K562 (cell line): ENCODE results near the gene MRGPRF. TPM values are rescaled to one million over a fixed set of nuclear protein-coding genes. Genes with fewer than 3 reads are reported as not detected.

Source experiments
- ATAC-seq: fragments of 200-7000 bp; cut with Tn5 transposase; 3 replicates; pipeline ENCODE4 v1.9.1; 2020; ENCODE audit warnings: moderate library complexity
- BruUV-seq: library from RNA; stranded (reverse); fragments of 400-500 nt; replicated peaks from 2 replicates; lab custom pipeline; 2021; lab: Mats Ljungman, UMichigan
- CTCF ChIA-PET: fragments of 300-600 bp; formaldehyde crosslinking; extraction: SDS; loops from one replicate; lab custom pipeline; 2021; ENCODE audit warnings: low intra/inter-chr PET ratio; lab: Yijun Ruan, JAX
- POLR2A ChIA-PET: fragments of 300-600, 350-650 bp; sonication (Branson Sonifier 250); formaldehyde crosslinking; extraction: SDS; loops from one replicate; lab custom pipeline; 2021; ENCODE audit warnings: antibody characterized with exemption, inconsistent platforms; lab: Yijun Ruan, JAX
- DNase-seq, 4 experiments: peaks; one replicate each; pipeline versions ENCODE4 v3.0.0 to v3.0.0-alpha.2; 2011 to 2018; ENCODE audit warnings: low spot score in 3 of 4, mixed read lengths in 3 of 4; ENCODE audit errors: extremely low read depth in 1 of 4
- FAIRE-seq: peaks from 2 replicates; lab custom pipeline; 2011; peaks lifted over from hg19 to GRCh38; lab: Jason Lieb, UNC
- H2AFZ ChIP-seq: 2 replicates; pipeline ENCODE4 v1.6.0; 2011; ENCODE audit warnings: low read depth, low read length, control low read depth, inconsistent platforms
- H3K27ac ChIP-seq: fragments of 200-600 bp; 3 replicates; pipeline ENCODE4 v1.8.0; 2011; ENCODE audit warnings: low read depth, mild to moderate bottlenecking, control low read depth, inconsistent platforms, low read length, moderate library complexity, mixed read lengths; ENCODE audit errors: extremely low read depth
- H3K27me3 ChIP-seq, 2 experiments: fragments of 300-600 bp in 1 of 2; 2 replicates in 1 of 2; 3 replicates in 1 of 2; pipeline versions ENCODE4 v1.6.0 to v1.8.0; 2011; ENCODE audit warnings: inconsistent platforms in 2 of 2, low read length in 2 of 2, mild to moderate bottlenecking in 1 of 2, mixed read lengths in 1 of 2, moderate library complexity in 1 of 2; ENCODE audit not compliant: control insufficient read depth in 2 of 2, insufficient read depth in 2 of 2
- H3K36me3 ChIP-seq: fragments of 300-600 bp; 3 replicates; pipeline ENCODE4 v1.8.0; 2011; ENCODE audit warnings: mild to moderate bottlenecking, low read length, inconsistent platforms; ENCODE audit not compliant: control insufficient read depth, insufficient read depth
- H3K4me1 ChIP-seq, 2 experiments: fragments of 200-600 bp in 1 of 2; replicated peaks in 1 of 2; 2 replicates in 1 of 2; 3 replicates in 1 of 2; pipeline versions ENCODE4 v1.5.1 to v1.8.0; 2011; ENCODE audit warnings: inconsistent platforms in 2 of 2, low read length in 2 of 2, mild to moderate bottlenecking in 1 of 2, mixed read lengths in 1 of 2, moderate library complexity in 1 of 2; ENCODE audit not compliant: control insufficient read depth in 2 of 2, insufficient read depth in 2 of 2
- H3K4me2 ChIP-seq: 2 replicates; pipeline ENCODE4 v1.6.1; 2011; ENCODE audit warnings: low read length, control low read depth, inconsistent platforms, mixed read lengths; ENCODE audit not compliant: insufficient read depth
- H3K4me3 ChIP-seq: fragments of 200-600 bp; sonication (generic), shearing (Covaris generic); 2 replicates; pipeline ENCODE4 v1.5.1; 2016; ENCODE audit warnings: control low read depth, inconsistent platforms
- H3K79me2 ChIP-seq: fragments of 200-600 bp; 3 replicates; pipeline ENCODE4 v1.8.0; 2011; ENCODE audit warnings: low read length, inconsistent platforms; ENCODE audit not compliant: control insufficient read depth, insufficient read depth
- H3K9ac ChIP-seq, 2 experiments: 2 replicates each; pipeline versions ENCODE4 v1.6.0 to v1.6.1; 2011; ENCODE audit warnings: low read depth in 2 of 2, low read length in 2 of 2, control low read depth in 1 of 2, inconsistent platforms in 1 of 2, mild to moderate bottlenecking in 1 of 2, mixed read lengths in 1 of 2; ENCODE audit not compliant: insufficient read depth in 1 of 2
- H3K9me1 ChIP-seq: one replicate; pipeline ENCODE4 v1.6.0; 2011; ENCODE audit warnings: inconsistent platforms, mild to moderate bottlenecking, low read length, moderate library complexity; ENCODE audit not compliant: control insufficient read depth, insufficient read depth
- H3K9me3 ChIP-seq: replicated peaks from 2 replicates; pipeline ENCODE4 v1.5.1; 2011; ENCODE audit warnings: low read depth, low read length, inconsistent platforms; ENCODE audit not compliant: control insufficient read depth, insufficient read depth
- H4K20me1 ChIP-seq: replicated peaks from 2 replicates; pipeline ENCODE4 v1.6.1; 2011; ENCODE audit warnings: low read length, inconsistent platforms, mixed read lengths; ENCODE audit not compliant: control insufficient read depth, insufficient read depth
- CSDE1 ChIP-seq, 2 experiments: fragments of 450-650 bp; IDR thresholded peaks; 2 replicates each; pipeline ENCODE4 v1.6.1; 2016; ENCODE audit warnings: mild to moderate bottlenecking in 1 of 2
- DNMT1 ChIP-seq: fragments of 450-650 bp; IDR thresholded peaks from 2 replicates; pipeline ENCODE4 v1.6.1; 2016; ENCODE audit warnings: antibody characterized with exemption, mild to moderate bottlenecking
- NCOA2 ChIP-seq, 2 experiments: fragments of 450-650 bp; IDR thresholded peaks; 2 replicates each; pipeline ENCODE4 v1.6.1; 2018; ENCODE audit warnings: mild to moderate bottlenecking in 2 of 2, moderate library complexity in 1 of 2; ENCODE audit not compliant: partially characterized antibody in 2 of 2
- PHF21A ChIP-seq: fragments of 450-650 bp; IDR thresholded peaks from 2 replicates; pipeline ENCODE4 v1.6.1; 2017; ENCODE audit warnings: low read depth, borderline replicate concordance
- SMC3 ChIP-seq: conservative IDR thresholded peaks from 2 replicates; pipeline ENCODE4 v1.6.1; 2011; ENCODE audit warnings: low read depth, low read length, improper control_type of control experiment; ENCODE audit not compliant: insufficient read depth
- U2AF1 ChIP-seq: fragments of 200-400 bp; formaldehyde crosslinking; optimal IDR thresholded peaks from 2 replicates; pipeline ENCODE3; 2017; ENCODE audit warnings: mild to moderate bottlenecking, low read depth, low read length, moderate library complexity
- YBX1 ChIP-seq: fragments of 450-650 bp; IDR thresholded peaks from 2 replicates; pipeline ENCODE4 v1.7.1; 2016; ENCODE audit warnings: mild to moderate bottlenecking
- ZNF253 ChIP-seq: fragments of 250-450 bp; sonication (Bioruptor Pico); conservative IDR thresholded peaks from 2 replicates; pipeline ENCODE4 v1.6.1; 2021; ENCODE audit warnings: mild to moderate bottlenecking
- ZNF263 ChIP-seq: sonication (generic); formaldehyde crosslinking; IDR thresholded peaks from 2 replicates; pipeline ENCODE4 v1.8.0; 2022; ENCODE audit warnings: mild to moderate bottlenecking, missing genetic modification reagents, borderline replicate concordance
- ZNF41 ChIP-seq: fragments of 250-450 bp; sonication (Bioruptor Pico); conservative IDR thresholded peaks from 2 replicates; pipeline ENCODE4 v1.4.0; 2020; ENCODE audit warnings: mild to moderate bottlenecking
- ZNF695 ChIP-seq: fragments of 450-650 bp; formaldehyde crosslinking; IDR thresholded peaks from 2 replicates; pipeline ENCODE4 v1.4.0; 2020; ENCODE audit warnings: mild to moderate bottlenecking, moderate library complexity
- WGBS: fragments of 100-300 bp; shearing (Covaris generic); methylation state at CpG from one replicate; pipeline ENCODE4 v1.1.6; 2016; ENCODE audit warnings: low coverage, mixed read lengths; ENCODE audit not compliant: insufficient coverage; ENCODE audit errors: missing lambda C conversion rate; 5-methylcytosine and 5-hydroxymethylcytosine counted together
- in situ Hi-C: fragments of 300-500 bp; cut with MboI; formaldehyde crosslinking; loops from 4 replicates; pipeline ENCODE4 v1.15.0; 2018; ENCODE audit warnings: inconsistent platforms, mixed read lengths
- intact Hi-C: fragments of 100-400 bp; cut with micrococcal nuclease; formaldehyde crosslinking; loops from 2 replicates; pipeline ENCODE4 v1.14.2; 2022
- polyA plus RNA-seq, 8 experiments: library from polyadenylated mRNA; depleted of rRNA in 4 of 8; stranded (reverse) in 5 of 8; unstranded in 3 of 8; fragments of >200 nt; fragmentation: Nextera tagmentation in 2 of 8; fragmentation: Illumina TruSeq in 1 of 8; extraction: Ambion mirVana in 2 of 8; extraction: Trizol in 1 of 8; gene quantifications; 2 replicates each; pipeline versions ENCODE4 v1.2.1 to v1.2.3, GENCODE V29; 2011 to 2014; ENCODE audit warnings: inconsistent platforms in 1 of 8, missing spikeins in 1 of 8
- total RNA-seq, 7 experiments: library from RNA; depleted of rRNA in 6 of 7; stranded (reverse); fragments of >200 nt in 6 of 7; fragmentation: Illumina TruSeq in 2 of 7; extraction: Trizol in 2 of 7; gene quantifications; 2 replicates each; pipeline versions ENCODE4 v1.2.1 to v1.2.3, GENCODE V29; 2011 to 2021; ENCODE audit warnings: low replicate concordance in 1 of 7
- TF ChIP-seq, protein P1 (sequence below): sonication (generic); formaldehyde crosslinking; IDR thresholded peaks from 2 replicates; pipeline ENCODE4 v1.4.0; 2020; ENCODE audit warnings: mild to moderate bottlenecking, missing genetic modification reagents
- TF ChIP-seq, protein P2 (sequence below): fragments of 150-350 bp; conservative IDR thresholded peaks from 2 replicates; pipeline ENCODE4 v1.6.1; 2014; ENCODE audit warnings: low read length
- TF ChIP-seq, protein P3 (sequence below): sonication (generic); formaldehyde crosslinking; IDR thresholded peaks from 2 replicates; pipeline ENCODE4 v1.8.1; 2022; ENCODE audit warnings: missing genetic modification reagents

The MRGPRF gene
- total and polyA plus RNA-seq, 9 of the 15 experiments (the other 6 are each of a cell fraction or from before 2014, with no cell fraction given) = not detected

DNA sequence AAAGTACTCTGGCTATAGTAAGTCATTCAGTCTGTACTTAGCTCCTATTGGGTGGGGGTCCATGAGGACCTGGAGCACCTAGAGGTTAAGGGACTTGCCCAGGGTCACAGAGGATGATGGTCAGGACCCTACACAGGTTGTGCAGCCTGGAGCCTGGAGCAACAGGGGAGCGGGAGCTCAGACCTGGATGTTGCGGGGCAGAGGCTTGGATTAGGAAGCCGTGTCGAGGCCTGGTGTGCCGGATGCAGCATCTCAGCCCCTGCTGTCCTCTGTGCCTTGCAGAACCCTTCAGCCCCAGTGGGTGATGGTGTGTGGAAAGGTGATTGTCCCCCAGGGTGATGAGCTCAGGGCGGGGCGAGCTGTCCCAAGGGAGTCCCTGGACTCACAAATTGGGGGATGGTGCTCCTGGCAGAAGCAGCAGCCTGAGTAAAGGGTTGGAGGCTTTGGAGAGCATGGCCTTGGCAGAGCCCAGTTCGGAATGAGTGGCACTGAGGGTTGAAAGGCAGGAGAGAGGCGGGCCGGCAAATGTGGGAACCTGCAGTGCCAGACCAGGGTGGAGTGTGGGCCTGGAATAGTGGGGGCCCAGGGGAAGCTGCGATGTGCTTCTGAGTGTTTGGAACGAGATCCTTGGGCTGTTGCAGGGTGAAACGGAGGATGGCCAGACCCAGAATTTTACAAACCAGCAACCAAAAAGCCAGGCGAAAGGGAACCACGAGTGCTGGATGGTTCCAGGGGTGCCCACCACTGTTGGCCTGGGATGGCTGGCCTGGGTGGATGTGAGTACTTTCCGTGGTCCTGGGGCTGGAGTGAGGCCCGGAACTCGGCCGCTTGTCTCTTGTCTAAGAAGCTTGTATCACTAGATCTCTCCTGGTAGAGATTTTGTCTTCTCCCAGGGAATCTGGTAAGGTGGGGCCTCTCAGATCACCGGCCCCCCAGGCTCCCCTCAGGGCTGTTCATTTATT is 38.6 kb upstream of the MRGPRF start:
- H3K27ac ChIP-seq = no peak overlapping the region
- H3K36me3 ChIP-seq = no peaks in the 10 kb centered on the region; the same call in 2 of the 3 replicates
- peaks cover 12% of the 10 kb centered on the region for H3K79me2 ChIP-seq
- BruUV-seq = no TSS peak
- 76% methylated on average over 19 of the region's 20 CpGs for WGBS
- no peaks in the 10 kb centered on the region for H3K9me3 ChIP-seq
- peaks cover 7 to 39% of the 10 kb centered on the region in 2 experiments; a peak in 4 of 5 replicates for H3K4me1 ChIP-seq
- in situ Hi-C loops (no loop called here), intact Hi-C loops (no loop called here)
- H4K20me1 ChIP-seq = peaks cover 8% of the 10 kb centered on the region; the same call in 1 of the 2 replicates
- DNase-seq = no peak
- POLR2A ChIA-PET = interaction anchor here (0.6 to 1.1 kb wide), 4 partner anchors 13 to 896 kb away, joined by 3 read pairs; no protein-coding TSS in a partner anchor
- H3K9ac ChIP-seq = peak overlapping the region in 1 of 2 experiments; percentile 58; a peak in 2 of 4 replicates
- no peak overlapping the region for H3K4me3 ChIP-seq
- CTCF ChIA-PET = no interaction called here
- H2AFZ ChIP-seq = no peak overlapping the region
- FAIRE-seq = no peak
- H3K27me3 ChIP-seq = no peaks in the 10 kb centered on the region
- no peak for ATAC-seq
- H3K9me1 ChIP-seq = no peaks in the 10 kb centered on the region
- TF ChIP-seq ZNF41 = no peak
- no peak for TF ChIP-seq ZNF695 (CRISPR knock-in tag)
- no peak for TF ChIP-seq YBX1
- TF ChIP-seq ZNF263 (CRISPR knock-in tag) = no peak
- TF ChIP-seq DNMT1 = no peak
- TF ChIP-seq, protein P1, sequence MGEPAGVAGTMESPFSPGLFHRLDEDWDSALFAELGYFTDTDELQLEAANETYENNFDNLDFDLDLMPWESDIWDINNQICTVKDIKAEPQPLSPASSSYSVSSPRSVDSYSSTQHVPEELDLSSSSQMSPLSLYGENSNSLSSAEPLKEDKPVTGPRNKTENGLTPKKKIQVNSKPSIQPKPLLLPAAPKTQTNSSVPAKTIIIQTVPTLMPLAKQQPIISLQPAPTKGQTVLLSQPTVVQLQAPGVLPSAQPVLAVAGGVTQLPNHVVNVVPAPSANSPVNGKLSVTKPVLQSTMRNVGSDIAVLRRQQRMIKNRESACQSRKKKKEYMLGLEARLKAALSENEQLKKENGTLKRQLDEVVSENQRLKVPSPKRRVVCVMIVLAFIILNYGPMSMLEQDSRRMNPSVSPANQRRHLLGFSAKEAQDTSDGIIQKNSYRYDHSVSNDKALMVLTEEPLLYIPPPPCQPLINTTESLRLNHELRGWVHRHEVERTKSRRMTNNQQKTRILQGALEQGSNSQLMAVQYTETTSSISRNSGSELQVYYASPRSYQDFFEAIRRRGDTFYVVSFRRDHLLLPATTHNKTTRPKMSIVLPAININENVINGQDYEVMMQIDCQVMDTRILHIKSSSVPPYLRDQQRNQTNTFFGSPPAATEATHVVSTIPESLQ (CRISPR knock-in tag) = no peak
- TF ChIP-seq CSDE1 (IDR thresholded peaks at IDR 0.05) = no peak
- TF ChIP-seq NCOA2 (IDR thresholded peaks at IDR 0.05; ENCODE audit: partially characterized antibody in 2 of 2) = no peak
- no peak for TF ChIP-seq ZNF253 (CRISPR knock-in tag)
- TF ChIP-seq, protein P2, sequence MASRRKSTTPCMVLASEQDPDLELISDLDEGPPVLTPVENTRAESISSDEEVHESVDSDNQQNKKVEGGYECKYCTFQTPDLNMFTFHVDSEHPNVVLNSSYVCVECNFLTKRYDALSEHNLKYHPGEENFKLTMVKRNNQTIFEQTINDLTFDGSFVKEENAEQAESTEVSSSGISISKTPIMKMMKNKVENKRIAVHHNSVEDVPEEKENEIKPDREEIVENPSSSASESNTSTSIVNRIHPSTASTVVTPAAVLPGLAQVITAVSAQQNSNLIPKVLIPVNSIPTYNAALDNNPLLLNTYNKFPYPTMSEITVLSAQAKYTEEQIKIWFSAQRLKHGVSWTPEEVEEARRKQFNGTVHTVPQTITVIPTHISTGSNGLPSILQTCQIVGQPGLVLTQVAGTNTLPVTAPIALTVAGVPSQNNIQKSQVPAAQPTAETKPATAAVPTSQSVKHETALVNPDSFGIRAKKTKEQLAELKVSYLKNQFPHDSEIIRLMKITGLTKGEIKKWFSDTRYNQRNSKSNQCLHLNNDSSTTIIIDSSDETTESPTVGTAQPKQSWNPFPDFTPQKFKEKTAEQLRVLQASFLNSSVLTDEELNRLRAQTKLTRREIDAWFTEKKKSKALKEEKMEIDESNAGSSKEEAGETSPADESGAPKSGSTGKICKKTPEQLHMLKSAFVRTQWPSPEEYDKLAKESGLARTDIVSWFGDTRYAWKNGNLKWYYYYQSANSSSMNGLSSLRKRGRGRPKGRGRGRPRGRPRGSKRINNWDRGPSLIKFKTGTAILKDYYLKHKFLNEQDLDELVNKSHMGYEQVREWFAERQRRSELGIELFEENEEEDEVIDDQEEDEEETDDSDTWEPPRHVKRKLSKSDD = no peak
- TF ChIP-seq U2AF1 = no peak
- TF ChIP-seq, protein P3, sequence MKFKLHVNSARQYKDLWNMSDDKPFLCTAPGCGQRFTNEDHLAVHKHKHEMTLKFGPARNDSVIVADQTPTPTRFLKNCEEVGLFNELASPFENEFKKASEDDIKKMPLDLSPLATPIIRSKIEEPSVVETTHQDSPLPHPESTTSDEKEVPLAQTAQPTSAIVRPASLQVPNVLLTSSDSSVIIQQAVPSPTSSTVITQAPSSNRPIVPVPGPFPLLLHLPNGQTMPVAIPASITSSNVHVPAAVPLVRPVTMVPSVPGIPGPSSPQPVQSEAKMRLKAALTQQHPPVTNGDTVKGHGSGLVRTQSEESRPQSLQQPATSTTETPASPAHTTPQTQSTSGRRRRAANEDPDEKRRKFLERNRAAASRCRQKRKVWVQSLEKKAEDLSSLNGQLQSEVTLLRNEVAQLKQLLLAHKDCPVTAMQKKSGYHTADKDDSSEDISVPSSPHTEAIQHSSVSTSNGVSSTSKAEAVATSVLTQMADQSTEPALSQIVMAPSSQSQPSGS (CRISPR knock-in tag) = no peak
- TF ChIP-seq PHF21A = no peak
- TF ChIP-seq SMC3 = no peak
- H3K4me2 ChIP-seq = no peak overlapping the region
